SIG-M5 treated with dmso at 0.1 percent for 504 hours (cell line): ENCODE measurements around the gene RPL22L1.
"Not testable (repeated sequence)": the region's sequence is repeated elsewhere in the genome, so short reads cannot be mapped to it uniquely, and the experiment has no call there.

Experiments used
- DNase-seq: peaks from one replicate; lab custom pipeline; 2025; ENCODE audit not compliant: unreplicated experiment; lab: John Stamatoyannopoulos, UW

Gene RPL22L1

GRCh38 chr3:170869645-170870593 lies at the start of gene RPL22L1:
Gene RPL22L1 (minus strand): TSS chr3:170870195. CDS start chr3:170870167, 28 bp downstream.
- no peak for DNase-seq

- no peak for DNase-seq
Observed at GRCh38 chr3:170918715-170919114, 48.7 kb upstream of the RPL22L1 start.

GRCh38 chr3:170914690-170915089 lies 44.7 kb upstream of the RPL22L1 start:
- DNase-seq: no peak

- DNase-seq: no peak
Observed at GRCh38 chr3:170914212-170914611, 44.2 kb upstream of the RPL22L1 start.

- DNase-seq: no peak
Observed at GRCh38 chr3:170911051-170911450, 41.1 kb upstream of the RPL22L1 start.

- DNase-seq: no peak
Observed at GRCh38 chr3:170910542-170910941, 40.5 kb upstream of the RPL22L1 start.

GRCh38 chr3:170909129-170909903 lies 39.3 kb upstream of the RPL22L1 start:
- DNase-seq: peak; percentile 30

- DNase-seq: peak; percentile 84
Observed at GRCh38 chr3:170908235-170909116, 38.5 kb upstream of the RPL22L1 start, which contains the start of gene EIF5A2. Gene EIF5A2 (minus strand): TSS chr3:170908637. CDS start chr3:170907806, 831 bp downstream.

- DNase-seq: no peak
Observed at GRCh38 chr3:170907637-170908234, 37.7 kb upstream of the RPL22L1 start.

- DNase-seq: no peak
Observed at GRCh38 chr3:170905862-170906261, 35.9 kb upstream of the RPL22L1 start.

GRCh38 chr3:170903123-170903522 lies 33.1 kb upstream of the RPL22L1 start:
- no peak for DNase-seq

- DNase-seq: no peak
Observed at GRCh38 chr3:170899455-170899854, 29.5 kb upstream of the RPL22L1 start.

- no peak for DNase-seq
Observed at GRCh38 chr3:170897978-170898377, 28.0 kb upstream of the RPL22L1 start.

GRCh38 chr3:170897199-170897598 lies 27.2 kb upstream of the RPL22L1 start:
- not testable (repeated sequence) for DNase-seq

GRCh38 chr3:170896781-170897180 lies 26.8 kb upstream of the RPL22L1 start:
- no peak for DNase-seq

- DNase-seq: not testable (repeated sequence)
Observed at GRCh38 chr3:170896333-170896732, 26.3 kb upstream of the RPL22L1 start.

GRCh38 chr3:170893895-170894294 lies 23.9 kb upstream of the RPL22L1 start:
- DNase-seq: no peak

GRCh38 chr3:170889630-170890029 lies 19.6 kb upstream of the RPL22L1 start:
- DNase-seq: no peak

GRCh38 chr3:170889132-170889531 lies 19.1 kb upstream of the RPL22L1 start:
- DNase-seq: no peak
